NCI-H2029 treated with DMSO at 0.1 percent for 48 hours (cell line): Measurements from ENCODE around the gene IBTK.
"Not testable (repeated sequence)": the region's sequence is repeated elsewhere in the genome, so short reads cannot be mapped to it uniquely, and the experiment has no call there.

Experiments
- DNase-seq: peaks from one replicate; lab custom pipeline; 2025; lab: John Stamatoyannopoulos, UW

IBTK gene

GRCh38 chr6:82178077-82178758 is 69.3 kb downstream of the IBTK start:
- no peak for DNase-seq

- DNase-seq: no peak
Observed at GRCh38 chr6:82176616-82177015, 70.9 kb downstream of the IBTK start.

DNA sequence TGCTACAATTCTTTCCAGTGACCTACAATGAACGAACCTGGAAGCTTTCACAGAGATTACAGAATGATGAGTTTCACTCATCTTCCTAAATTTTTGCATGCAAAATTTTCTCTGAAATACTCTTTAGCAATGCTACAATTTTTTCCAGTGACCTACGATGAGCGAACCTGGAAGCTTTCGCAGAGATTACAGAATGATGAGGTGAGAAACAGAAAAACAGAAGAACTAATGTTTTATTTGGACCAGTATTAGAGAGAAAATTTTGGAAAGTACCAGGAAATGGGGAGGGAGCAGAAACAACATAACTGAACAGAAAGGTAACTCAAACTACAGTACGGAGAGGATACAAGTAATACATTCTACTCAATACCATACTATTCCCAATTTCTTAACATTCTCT is 75.0 kb downstream of the IBTK start:
- DNase-seq: no peak

DNA sequence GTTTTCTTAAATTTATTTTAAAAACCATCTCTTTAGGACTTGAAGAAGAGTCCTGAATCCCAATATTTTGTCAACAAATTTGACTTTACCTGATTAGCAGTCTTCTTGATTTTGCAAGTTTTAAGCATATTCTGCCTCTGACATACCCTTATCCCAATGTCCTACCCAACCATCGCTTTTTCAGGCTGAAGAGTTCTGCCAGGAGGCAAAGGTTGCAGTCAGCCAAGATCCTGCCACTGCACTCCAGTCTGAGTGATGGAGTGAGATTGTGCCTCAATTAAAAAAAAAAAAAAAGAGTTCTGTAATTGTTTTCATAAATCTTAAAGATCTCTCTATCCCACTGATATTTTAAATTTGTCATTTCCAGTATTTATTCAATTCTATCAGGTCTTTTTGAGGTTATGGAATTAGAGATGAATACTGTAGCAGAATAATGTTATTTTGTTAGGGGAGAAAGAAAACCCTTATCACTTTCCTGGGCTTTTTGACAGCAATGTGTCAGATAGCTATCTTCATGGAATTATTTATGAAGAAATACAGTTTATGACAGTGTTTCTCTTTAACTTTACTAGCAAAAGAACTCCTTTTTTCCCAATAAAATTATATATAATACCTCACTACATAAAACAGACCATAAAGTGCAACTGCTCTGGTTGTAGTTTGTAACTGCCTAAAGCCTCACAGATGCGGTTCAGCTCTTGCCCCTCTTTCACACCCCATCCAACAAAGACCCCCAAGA is 78.2 kb downstream of the IBTK start:
- DNase-seq: no peak

DNA sequence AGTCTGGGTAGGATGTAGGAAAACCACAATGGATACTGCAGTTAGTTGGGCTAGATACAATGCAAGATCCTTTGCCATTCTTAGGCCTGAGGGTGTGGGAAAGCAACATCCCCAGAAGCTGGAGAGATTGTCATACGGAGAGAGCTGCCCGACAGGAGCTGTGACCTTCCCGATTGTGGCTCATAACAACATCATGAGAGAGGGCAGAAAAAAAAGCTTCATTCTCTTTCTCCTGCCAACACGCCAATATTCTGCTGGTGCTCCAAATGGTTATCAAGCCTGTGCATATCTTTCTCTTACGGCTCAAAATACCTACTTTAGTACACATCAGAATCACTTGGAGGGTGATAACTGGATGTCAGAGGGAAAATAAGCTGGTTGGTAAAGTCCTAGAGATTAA is 81.1 kb downstream of the IBTK start:
- DNase-seq: no peak

GRCh38 chr6:82160255-82160990 is 87.1 kb downstream of the IBTK start:
- DNase-seq: no peak

DNA sequence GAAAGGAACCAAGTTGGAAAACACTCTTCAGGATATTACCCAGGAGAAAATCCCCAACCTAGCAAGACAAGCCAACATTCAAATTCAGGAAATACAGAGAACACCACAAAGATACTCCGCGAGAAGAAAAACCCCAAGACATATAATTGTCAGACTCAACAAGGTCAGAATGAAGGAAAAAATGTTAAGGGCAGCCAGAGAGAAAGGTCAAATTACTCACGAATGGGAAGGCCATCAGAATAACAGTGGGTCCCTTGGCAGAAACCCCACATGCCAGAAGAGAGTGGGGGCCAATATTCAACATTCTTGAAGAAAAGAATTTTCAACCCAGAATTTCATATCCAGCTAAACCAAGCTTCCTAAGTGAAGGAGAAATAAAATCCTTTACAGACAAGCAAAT is 94.8 kb downstream of the IBTK start:
- DNase-seq: not testable (repeated sequence)

- DNase-seq: not testable (repeated sequence)
Observed at GRCh38 chr6:82151147-82151546, 96.4 kb downstream of the IBTK start.

GRCh38 chr6:82145926-82146452 is 101.6 kb downstream of the IBTK start:
- no peak for DNase-seq

DNA sequence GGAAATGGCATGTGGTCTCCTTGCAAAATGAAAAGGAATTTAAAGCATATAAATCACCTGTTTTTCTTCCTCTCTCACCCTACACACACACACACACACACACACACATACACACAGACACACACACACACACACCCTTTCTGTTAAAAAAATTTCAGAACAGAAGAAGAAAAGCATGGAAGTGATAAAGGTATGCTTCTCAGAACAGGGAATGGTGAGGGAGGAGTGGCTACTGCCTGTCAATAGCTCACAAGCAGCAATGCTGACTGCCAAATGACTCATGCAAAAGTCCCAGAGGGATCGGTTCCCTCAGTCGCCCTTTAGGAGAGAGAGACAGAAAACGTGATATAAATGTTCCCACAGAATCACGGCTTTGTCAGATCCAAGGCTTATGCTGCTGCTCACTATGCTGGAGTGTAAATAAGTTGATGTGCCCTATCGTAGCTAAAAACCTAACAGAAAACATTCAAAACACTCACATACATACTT is 102.6 kb downstream of the IBTK start:
- no peak for DNase-seq

GRCh38 chr6:82144007-82144851 is 103.3 kb downstream of the IBTK start:
- no peak for DNase-seq

DNA sequence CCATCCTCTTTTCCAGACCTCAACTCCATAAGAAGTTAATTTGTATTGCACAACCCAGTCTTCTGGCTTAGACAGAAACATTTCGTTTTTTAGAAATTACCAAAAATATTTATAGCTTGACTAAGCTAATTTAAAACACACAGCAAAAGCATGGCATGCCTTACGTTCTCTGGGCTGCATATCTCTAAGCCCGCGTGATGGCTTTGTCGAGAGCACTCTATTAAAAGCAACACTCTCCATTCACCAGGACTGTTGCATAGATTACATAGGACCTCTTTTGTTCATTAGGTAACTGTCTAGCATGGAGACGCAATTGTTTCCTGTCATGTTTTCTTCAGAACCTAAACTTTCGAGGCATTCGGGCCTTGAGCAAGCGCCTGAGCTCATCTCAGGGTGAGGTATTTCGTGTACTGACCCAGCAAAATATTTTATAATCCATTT is 104.5 kb downstream of the IBTK start:
- no peak for DNase-seq

DNA sequence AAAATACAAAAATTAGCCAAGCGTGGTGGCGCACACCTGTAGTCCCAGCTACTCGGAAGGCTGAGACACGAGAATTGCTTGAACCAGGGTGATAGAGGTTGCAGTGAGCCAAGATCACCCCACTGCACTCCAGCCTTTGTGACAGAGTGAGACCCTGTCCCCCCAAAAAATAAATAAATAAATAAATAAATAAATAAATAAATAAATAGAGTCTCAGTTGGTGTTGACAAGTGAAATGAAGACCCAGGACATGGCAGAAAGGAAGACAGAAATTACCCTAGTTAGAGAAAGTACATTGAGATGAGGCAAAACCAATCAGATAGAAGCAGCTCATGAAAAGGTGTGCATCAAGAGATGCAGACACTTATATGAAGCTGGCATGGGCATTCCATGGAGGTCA is 105.0 kb downstream of the IBTK start:
- DNase-seq: no peak

DNA sequence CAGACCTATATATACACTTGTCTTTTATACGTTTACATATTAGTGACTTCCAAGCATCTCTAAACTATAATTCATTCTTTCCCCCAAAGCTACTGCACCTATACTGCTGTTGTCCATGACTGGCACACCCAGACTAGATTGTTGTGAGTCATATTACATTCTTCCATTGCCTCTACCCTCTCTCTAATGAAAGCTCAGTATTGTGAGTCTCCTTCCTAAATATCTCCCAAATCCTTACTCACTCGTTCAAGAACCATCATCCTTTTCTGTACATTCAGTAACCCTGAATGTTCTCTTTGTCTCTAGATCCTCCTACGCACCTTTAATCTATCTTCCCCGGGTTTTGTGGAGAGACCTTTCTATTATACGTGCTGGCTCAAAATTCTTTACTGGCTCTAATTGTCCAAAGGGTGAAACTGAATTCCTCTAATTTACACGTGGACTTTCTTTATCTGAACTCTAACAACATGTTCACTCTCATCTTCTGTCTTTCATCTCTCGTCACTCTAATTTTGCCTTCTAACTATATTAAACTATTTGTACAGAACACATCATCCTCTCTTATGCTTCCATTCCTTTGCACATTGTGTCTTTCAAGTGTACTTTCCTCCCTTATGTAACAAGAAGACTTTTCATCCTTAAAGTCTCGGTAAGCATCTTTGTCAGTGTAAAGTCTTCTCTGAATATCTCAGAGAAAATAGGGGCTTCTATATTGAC is 109.3 kb downstream of the IBTK start:
- no peak for DNase-seq

- no peak for DNase-seq
Observed at GRCh38 chr6:82131441-82131840, 116.1 kb downstream of the IBTK start.

GRCh38 chr6:82129797-82130196 is 117.7 kb downstream of the IBTK start:
- DNase-seq: peak; percentile 10

DNA sequence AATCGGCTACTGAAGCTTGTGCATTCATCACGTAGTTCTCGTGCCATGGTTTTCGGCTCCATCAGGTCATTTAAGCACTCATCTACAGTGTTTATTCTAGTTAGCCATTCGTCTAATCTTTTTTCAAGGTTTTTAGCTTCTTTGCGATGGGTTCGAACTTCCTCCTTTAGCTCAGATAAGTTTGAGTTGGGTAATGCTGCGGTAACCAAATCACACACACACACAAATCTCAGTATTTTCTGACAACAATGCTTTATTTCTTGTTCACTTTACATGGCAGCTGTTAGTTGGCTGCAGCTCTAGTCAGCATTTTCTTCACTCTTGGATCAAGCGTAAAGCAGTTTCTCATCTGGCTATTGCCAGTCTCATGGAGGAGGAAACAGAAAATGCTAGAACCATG is 118.6 kb downstream of the IBTK start:
- DNase-seq: not testable (repeated sequence)

GRCh38 chr6:82123632-82124031 is 123.9 kb downstream of the IBTK start:
- DNase-seq: no peak
